H9 (cell line): ENCODE measurements around the gene PCSK2. TPM values are rescaled to one million over a fixed set of nuclear protein-coding genes. Genes with fewer than 3 reads are reported as not detected.

ENCODE experiments used
- DNase-seq: peaks from one replicate; pipeline ENCODE4 v3.0.0-alpha.2; 2017
- H2AFZ ChIP-seq: one replicate; pipeline ENCODE4 v1.6.1; 2013; ENCODE audit warnings: mild to moderate bottlenecking, low read length, control low read depth, moderate library complexity
- H2AK5ac ChIP-seq: 2 replicates; pipeline ENCODE4 v1.6.1; 2013; ENCODE audit warnings: low read length, control low read depth, mixed read lengths; ENCODE audit not compliant: insufficient read length
- H2BK120ac ChIP-seq: one replicate; pipeline ENCODE4 v1.6.1; 2013; ENCODE audit warnings: low read depth, mild to moderate bottlenecking, low read length, control low read depth, inconsistent platforms; ENCODE audit not compliant: poor library complexity, severe bottlenecking
- H2BK12ac ChIP-seq: 2 replicates; pipeline ENCODE4 v1.6.1; 2013; ENCODE audit warnings: low read length, control low read depth, mixed read lengths, low read depth; ENCODE audit not compliant: insufficient read length
- H2BK15ac ChIP-seq: 2 replicates; pipeline ENCODE4 v1.6.1; 2013; ENCODE audit warnings: low read depth, low read length, control low read depth
- H2BK20ac ChIP-seq: one replicate; pipeline ENCODE4 v1.6.1; 2013; ENCODE audit warnings: low read depth, mild to moderate bottlenecking, low read length, control low read depth, inconsistent platforms; ENCODE audit not compliant: poor library complexity, severe bottlenecking
- H2BK5ac ChIP-seq: 2 replicates; pipeline ENCODE4 v1.6.1; 2013; ENCODE audit warnings: low read length, control low read depth, mixed read lengths; ENCODE audit not compliant: insufficient read length
- H3K14ac ChIP-seq: 2 replicates; pipeline ENCODE4 v1.6.1; 2013; ENCODE audit warnings: low read length, control low read depth; ENCODE audit not compliant: insufficient read depth
- H3K18ac ChIP-seq: 2 replicates; pipeline ENCODE4 v1.6.1; 2013; ENCODE audit warnings: low read depth, mild to moderate bottlenecking, mixed read lengths, low read length, control low read depth; ENCODE audit not compliant: insufficient read length
- H3K23ac ChIP-seq: 2 replicates; pipeline ENCODE4 v1.6.1; 2013; ENCODE audit warnings: low read length, control low read depth, mixed read lengths, low read depth; ENCODE audit not compliant: insufficient read length
- H3K23me2 ChIP-seq: 2 replicates; pipeline ENCODE4 v1.6.1; 2013; ENCODE audit warnings: low read depth, mild to moderate bottlenecking, mixed read lengths, low read length, control low read depth; ENCODE audit not compliant: insufficient read length, poor library complexity, severe bottlenecking
- H3K27ac ChIP-seq: 2 replicates; pipeline ENCODE4 v1.5.1; 2013; ENCODE audit warnings: low read length, control low read depth, mixed read lengths, low read depth; ENCODE audit not compliant: insufficient read length
- H3K27me3 ChIP-seq: 2 replicates; pipeline ENCODE4 v1.6.1; 2013; ENCODE audit warnings: low read length, control low read depth, inconsistent platforms; ENCODE audit not compliant: insufficient read depth
- H3K4ac ChIP-seq: 2 replicates; pipeline ENCODE4 v1.6.1; 2013; ENCODE audit warnings: low read depth, mild to moderate bottlenecking, control low read depth, inconsistent platforms, low read length, moderate library complexity
- H3K4me1 ChIP-seq: 2 replicates; pipeline ENCODE4 v1.6.1; 2013; ENCODE audit warnings: low read length, control low read depth, inconsistent platforms; ENCODE audit not compliant: insufficient read depth
- H3K4me2 ChIP-seq: 2 replicates; pipeline ENCODE4 v1.6.1; 2013; ENCODE audit warnings: low read length, control low read depth, mixed read lengths; ENCODE audit not compliant: insufficient read length, insufficient read depth
- H3K56ac ChIP-seq: 2 replicates; pipeline ENCODE4 v1.6.1; 2013; ENCODE audit warnings: low read depth, mild to moderate bottlenecking, mixed read lengths, low read length, control low read depth; ENCODE audit not compliant: insufficient read length
- H3K79me1 ChIP-seq: 2 replicates; pipeline ENCODE4 v1.6.1; 2013; ENCODE audit warnings: low read depth, mild to moderate bottlenecking, moderate library complexity, low read length, control low read depth, inconsistent platforms; ENCODE audit not compliant: insufficient read depth, poor library complexity, severe bottlenecking
- H3K79me2 ChIP-seq: 2 replicates; pipeline ENCODE4 v1.6.1; 2013; ENCODE audit warnings: low read length, control low read depth, inconsistent platforms; ENCODE audit not compliant: insufficient read depth
- H3K9ac ChIP-seq: 2 replicates; pipeline ENCODE4 v1.6.1; 2013; ENCODE audit warnings: low read length, control low read depth, mixed read lengths; ENCODE audit not compliant: insufficient read length; ENCODE audit errors: extremely low read depth
- H3K9me3 ChIP-seq: one replicate; pipeline ENCODE4 v1.6.1; 2013; ENCODE audit warnings: low read depth, low read length, inconsistent platforms; ENCODE audit not compliant: control insufficient read depth
- H3T11ph ChIP-seq: one replicate; pipeline ENCODE4 v1.6.1; 2013; ENCODE audit warnings: mild to moderate bottlenecking, low read length, control low read depth, inconsistent platforms
- H4K20me1 ChIP-seq: one replicate; pipeline ENCODE4 v1.6.1; 2013; ENCODE audit not compliant: control insufficient read depth, insufficient read length, insufficient read depth
- H4K5ac ChIP-seq: 2 replicates; pipeline ENCODE4 v1.6.1; 2013; ENCODE audit warnings: low read depth, mild to moderate bottlenecking, mixed read lengths, low read length, control low read depth; ENCODE audit not compliant: insufficient read length
- H4K8ac ChIP-seq: replicated peaks from 2 replicates; pipeline ENCODE4 v1.6.1; 2013; ENCODE audit warnings: low read length, control low read depth, mixed read lengths, low read depth; ENCODE audit not compliant: insufficient read length
- H4K91ac ChIP-seq: 2 replicates; pipeline ENCODE4 v1.6.1; 2013; ENCODE audit warnings: low read depth, mild to moderate bottlenecking, moderate library complexity, mixed read lengths, low read length, control low read depth; ENCODE audit not compliant: insufficient read length
- H3K27ac Mint-ChIP-seq, 3 experiments: 2 replicates in 2 of 3; 3 replicates in 1 of 3; pipeline ENCODE4 v1.8.0; 2020 to 2021; ENCODE audit warnings: mixed read lengths in 3 of 3, mild to moderate bottlenecking in 1 of 3, moderate library complexity in 1 of 3
- H3K27me3 Mint-ChIP-seq: 2 replicates; pipeline ENCODE4 v1.8.0; 2021; ENCODE audit warnings: low read depth, mild to moderate bottlenecking, moderate library complexity, mixed read lengths
- H3K36me3 Mint-ChIP-seq, 3 experiments: 2 replicates in 2 of 3; 3 replicates in 1 of 3; pipeline ENCODE4 v1.8.0; 2020 to 2021; ENCODE audit warnings: low read depth in 3 of 3, mixed read lengths in 3 of 3; ENCODE audit not compliant: insufficient read depth in 1 of 3
- H3K4me1 Mint-ChIP-seq, 2 experiments: 2 replicates each; pipeline ENCODE4 v1.8.0; 2020; ENCODE audit warnings: mixed read lengths in 2 of 2
- H3K4me3 Mint-ChIP-seq, 2 experiments: 2 replicates in 1 of 2; 3 replicates in 1 of 2; pipeline ENCODE4 v1.8.0; 2020 to 2021; ENCODE audit warnings: mild to moderate bottlenecking in 2 of 2, mixed read lengths in 2 of 2, moderate library complexity in 1 of 2
- H3K9me3 Mint-ChIP-seq, 2 experiments: 2 replicates in 1 of 2; 3 replicates in 1 of 2; pipeline ENCODE4 v1.8.0; 2020; ENCODE audit warnings: mild to moderate bottlenecking in 2 of 2, mixed read lengths in 2 of 2, moderate library complexity in 1 of 2
- WGBS: extraction: QIAGEN DNeasy Blood & Tissue Kit; methylation state at CpG from one replicate; pipeline ENCODE4 v1.1.7; 2013; ENCODE audit warnings: missing lambda C conversion rate, low lambda C conversion rate, mixed read lengths; ENCODE audit not compliant: insufficient read length; ENCODE audit errors: extremely low coverage; 5-methylcytosine and 5-hydroxymethylcytosine counted together
- total RNA-seq: library from RNA; stranded (reverse); gene quantifications from 2 replicates; pipeline ENCODE4 v1.2.1, GENCODE V29; 2021
- TF ChIP-seq, protein P1 (sequence below): fragments of 200-600 bp; sonication (generic); conservative IDR thresholded peaks from 3 replicates; pipeline ENCODE4 v1.8.0; 2021; ENCODE audit warnings: antibody characterized with exemption, mild to moderate bottlenecking

PCSK2 gene
- total RNA-seq, 1 experiment from 2014 or later, result 2.8 TPM

DNA sequence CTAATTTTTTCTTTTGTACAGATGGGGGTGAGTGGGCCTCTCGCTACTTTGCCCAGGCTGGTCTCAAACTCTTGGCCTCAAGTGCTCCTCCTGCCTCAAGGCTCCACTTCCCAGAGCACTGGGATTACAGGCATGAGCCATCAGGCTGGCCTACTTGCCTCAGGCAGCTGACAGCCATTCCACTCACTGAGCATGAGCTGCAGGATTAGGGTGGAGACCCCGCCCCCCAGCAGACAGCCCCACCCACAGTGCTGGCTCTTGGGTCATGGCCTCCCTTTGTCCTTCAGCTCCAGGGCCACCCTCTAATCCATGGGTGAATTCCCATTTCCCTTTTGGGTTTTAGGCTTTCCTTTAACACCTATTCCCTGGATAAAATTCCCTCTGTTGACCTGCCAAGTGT, 222.2 kb downstream of the PCSK2 start:
- Histone ChIP-seq H2BK5ac (no peak overlapping the region), H2AK5ac (no peak overlapping the region), H2BK120ac (no peak overlapping the region), H3K14ac (no peak overlapping the region), H2AFZ (no peak overlapping the region), H2BK12ac (no peak overlapping the region), H3K27ac (no peak overlapping the region), H3K4ac (no peak overlapping the region), H3K79me2 (no peaks in the 10 kb centered on the region), H4K8ac (no peak overlapping the region), H3T11ph (no peak overlapping the region), H3K9me3 (no peaks in the 10 kb centered on the region), H4K5ac (no peak overlapping the region), H3K56ac (no peak overlapping the region), H3K23ac (no peak overlapping the region), H2BK20ac (no peak overlapping the region), H3K79me1 (no peaks in the 10 kb centered on the region), H3K4me2 (no peak overlapping the region), H3K27me3 (no peaks in the 10 kb centered on the region), H3K18ac (no peak overlapping the region), H2BK15ac (no peak overlapping the region), H3K23me2 (no peaks in the 10 kb centered on the region), H3K4me1 (no peaks in the 10 kb centered on the region), H3K9ac (no peak overlapping the region), H4K20me1 (no peaks in the 10 kb centered on the region), H4K91ac (no peak overlapping the region)
- no peak overlapping the region for H3K4me3 Mint-ChIP-seq
- H3K9me3 Mint-ChIP-seq, result no peaks in the 10 kb centered on the region
- H3K27me3 Mint-ChIP-seq, result peaks cover 4% of the 10 kb centered on the region; the same call in 1 of the 2 replicates
- H3K27ac Mint-ChIP-seq, result no peak overlapping the region
- no peaks in the 10 kb centered on the region for H3K4me1 Mint-ChIP-seq
- no CpG with 5 or more reads among the region's 2 CpGs for WGBS
- DNase-seq, result no peak
- TF ChIP-seq, protein P1, sequence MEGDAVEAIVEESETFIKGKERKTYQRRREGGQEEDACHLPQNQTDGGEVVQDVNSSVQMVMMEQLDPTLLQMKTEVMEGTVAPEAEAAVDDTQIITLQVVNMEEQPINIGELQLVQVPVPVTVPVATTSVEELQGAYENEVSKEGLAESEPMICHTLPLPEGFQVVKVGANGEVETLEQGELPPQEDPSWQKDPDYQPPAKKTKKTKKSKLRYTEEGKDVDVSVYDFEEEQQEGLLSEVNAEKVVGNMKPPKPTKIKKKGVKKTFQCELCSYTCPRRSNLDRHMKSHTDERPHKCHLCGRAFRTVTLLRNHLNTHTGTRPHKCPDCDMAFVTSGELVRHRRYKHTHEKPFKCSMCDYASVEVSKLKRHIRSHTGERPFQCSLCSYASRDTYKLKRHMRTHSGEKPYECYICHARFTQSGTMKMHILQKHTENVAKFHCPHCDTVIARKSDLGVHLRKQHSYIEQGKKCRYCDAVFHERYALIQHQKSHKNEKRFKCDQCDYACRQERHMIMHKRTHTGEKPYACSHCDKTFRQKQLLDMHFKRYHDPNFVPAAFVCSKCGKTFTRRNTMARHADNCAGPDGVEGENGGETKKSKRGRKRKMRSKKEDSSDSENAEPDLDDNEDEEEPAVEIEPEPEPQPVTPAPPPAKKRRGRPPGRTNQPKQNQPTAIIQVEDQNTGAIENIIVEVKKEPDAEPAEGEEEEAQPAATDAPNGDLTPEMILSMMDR, result no peak
- H3K36me3 Mint-ChIP-seq, result no peaks in the 10 kb centered on the region
